AG08395 (cell line): ENCODE results near the gene SRM.
A peak's percentile ranks its signal among the peaks of the same experiment; 100 is the strongest.

Source experiments
- DNase-seq: peaks from one replicate; pipeline ENCODE4 v3.0.0; 2012; ENCODE audit warnings: mixed read lengths, low spot score

SRM gene

DNA sequence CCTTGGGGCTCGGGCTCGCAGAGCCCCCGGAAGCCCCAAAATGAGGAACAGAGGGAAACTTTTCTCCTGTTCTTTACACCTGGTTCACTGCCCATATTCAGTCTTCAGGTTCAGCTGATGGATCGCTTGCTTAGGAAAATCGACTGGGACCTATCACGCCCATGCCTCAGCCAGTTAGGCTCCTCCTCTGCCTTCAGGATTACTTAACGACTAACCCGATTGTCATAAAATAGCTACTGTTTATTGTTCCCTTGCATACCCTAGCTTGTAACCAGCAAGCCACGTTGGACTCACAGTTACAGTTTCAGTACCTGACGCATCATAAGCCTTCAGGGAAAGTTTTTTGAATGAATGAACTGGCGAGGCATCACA, 46.7 kb downstream of the SRM start:
- DNase-seq, result no peak

DNA sequence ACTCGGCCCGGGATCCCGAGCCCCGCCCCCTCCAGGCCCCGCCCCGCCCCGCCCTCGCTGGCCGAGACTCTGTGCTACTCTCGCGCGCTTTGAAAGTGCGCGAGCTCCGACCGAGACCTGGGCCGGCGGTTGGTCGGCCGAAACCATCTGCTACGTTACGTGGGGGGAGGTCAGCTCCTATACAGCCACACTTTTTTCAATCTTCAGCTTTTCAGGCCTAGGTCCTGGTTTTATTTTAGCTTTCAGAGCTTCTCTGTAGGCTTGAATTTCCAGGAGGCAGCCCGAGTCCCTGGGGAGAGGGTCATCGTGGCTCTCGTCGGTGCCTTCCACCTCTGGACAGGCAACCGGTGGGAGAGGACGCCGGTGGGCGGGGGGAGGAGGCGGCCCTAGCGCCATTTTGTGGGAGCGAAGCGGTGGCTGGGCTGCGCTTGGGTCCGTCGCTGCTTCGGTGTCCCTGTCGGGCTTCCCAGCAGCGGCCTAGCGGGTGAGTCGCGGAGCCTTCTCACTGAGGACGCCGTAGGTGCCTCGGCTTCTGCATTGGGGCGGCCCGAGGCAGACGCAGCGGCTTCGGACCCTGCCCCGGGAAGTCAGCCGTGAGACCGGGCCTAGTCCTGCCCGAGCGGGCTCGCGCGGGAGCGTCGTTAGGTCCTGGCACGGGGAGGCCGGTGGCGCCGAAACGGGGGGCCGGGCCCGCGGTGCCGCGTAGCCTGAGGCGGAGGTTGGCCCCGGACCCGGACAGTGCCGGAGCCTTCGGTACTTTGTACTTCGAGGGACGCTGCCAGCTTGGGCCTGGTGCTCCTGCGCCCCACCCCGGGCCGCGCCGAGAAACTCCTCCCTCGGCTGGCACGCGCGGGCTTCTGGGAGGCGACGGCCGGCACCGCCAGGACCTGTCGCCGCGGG, 47.3 kb downstream of the SRM start, which contains the start of gene TARDBP:
Gene TARDBP (plus strand): TSS at position 395 of the 900 bp plus-strand sequence. CDS start 1,074 bp downstream, outside the sequence.
- DNase-seq, result peak; percentile 98
